Activated CD8-positive, alpha-beta memory T cell treated with anti-CD3 and anti-CD28 coated beads, Interleukin-2, amount 10 ng/mL, durations not matched to agents 7 days and 5 days (primary cell): ENCODE measurements around the gene ZNF670. TPM values are rescaled to one million over a fixed set of nuclear protein-coding genes. Genes with fewer than 3 reads are reported as not detected.
"Not testable (repeated sequence)": the region's sequence is repeated elsewhere in the genome, so short reads cannot be mapped to it uniquely, and the experiment has no call there.

ENCODE experiments used
- ATAC-seq: fragments of 150-1000 bp; cut with Tn5 transposase; one replicate; pipeline ENCODE4 v1.10.0; 2021; ENCODE audit warnings: moderate library complexity
- CTCF ChIA-PET: fragments of 350-600 bp; sonication (Branson Sonifier 250); formaldehyde crosslinking; loops from one replicate; lab custom pipeline; 2021; ENCODE audit warnings: antibody characterized with exemption; lab: Charles Lee
- DNase-seq: peaks from one replicate; pipeline ENCODE4 v3.0.0-alpha.2; 2020
- H3K27ac Mint-ChIP-seq: one replicate; pipeline ENCODE4 v1.8.0; 2021; ENCODE audit warnings: mild to moderate bottlenecking, mixed read lengths
- H3K27me3 Mint-ChIP-seq: one replicate; pipeline ENCODE4 v1.8.0; 2021; ENCODE audit warnings: mixed read lengths
- H3K36me3 Mint-ChIP-seq: one replicate; pipeline ENCODE4 v1.8.0; 2021; ENCODE audit warnings: mild to moderate bottlenecking, mixed read lengths
- H3K4me1 Mint-ChIP-seq: one replicate; pipeline ENCODE4 v1.8.0; 2021; ENCODE audit warnings: mixed read lengths
- H3K4me3 Mint-ChIP-seq: one replicate; pipeline ENCODE4 v1.8.0; 2021; ENCODE audit warnings: mild to moderate bottlenecking, moderate library complexity, mixed read lengths
- H3K9me3 Mint-ChIP-seq: one replicate; pipeline ENCODE4 v1.8.0; 2022; ENCODE audit warnings: low read depth, mixed read lengths
- total RNA-seq, 2 experiments: library from RNA; stranded (reverse); gene quantifications; one replicate each; pipeline ENCODE4 v1.2.3, GENCODE V29; 2021

The ZNF670 gene
- total RNA-seq, 2 experiments from 2014 or later: 1.0 to 1.3 TPM

GRCh38 chr1:247054992-247055415 is 23.6 kb downstream of the ZNF670 start:
- Mint-ChIP-seq H3K4me3 (no peak overlapping the region), H3K27me3 (no peaks in the 10 kb centered on the region), H3K36me3 (peaks cover 38% of the 10 kb centered on the region), H3K4me1 (peaks cover 9% of the 10 kb centered on the region), H3K9me3 (peaks cover 38% of the 10 kb centered on the region), H3K27ac (no peak overlapping the region)
- DNase-seq (no peak), ATAC-seq (no peak)
- CTCF ChIA-PET: no interaction called here

DNA sequence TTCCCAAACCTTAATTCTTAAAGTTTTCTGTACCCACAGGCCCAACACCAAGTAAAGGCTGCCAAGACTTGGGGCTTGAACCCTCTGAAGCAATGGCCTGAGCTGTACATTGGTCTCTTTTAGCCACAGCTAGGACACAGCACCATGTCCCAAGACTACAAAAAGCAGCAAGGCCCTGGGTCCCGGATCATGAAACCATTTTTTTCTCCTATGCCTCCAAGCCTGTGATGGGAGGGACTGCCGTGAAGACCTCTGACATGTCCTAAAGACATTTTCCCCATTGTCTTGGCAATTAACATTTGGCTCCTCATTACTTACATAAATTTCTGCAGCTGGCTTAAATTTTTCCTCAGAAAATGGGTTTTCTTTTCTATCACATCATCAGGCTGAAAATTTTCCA is 30.9 kb downstream of the ZNF670 start:
- H3K36me3 Mint-ChIP-seq: peaks cover 21% of the 10 kb centered on the region
- H3K9me3 Mint-ChIP-seq: peaks cover 38% of the 10 kb centered on the region
- H3K4me1 Mint-ChIP-seq: no peaks in the 10 kb centered on the region
- no peak for DNase-seq
- no peaks in the 10 kb centered on the region for H3K27me3 Mint-ChIP-seq
- no peak overlapping the region for H3K4me3 Mint-ChIP-seq
- CTCF ChIA-PET: no interaction called here
- no peak for ATAC-seq
- no peak overlapping the region for H3K27ac Mint-ChIP-seq

GRCh38 chr1:247047260-247047659 is 31.4 kb downstream of the ZNF670 start:
- Mint-ChIP-seq H3K4me3 (no peak overlapping the region), H3K4me1 (no peaks in the 10 kb centered on the region), H3K9me3 (peaks cover 36% of the 10 kb centered on the region), H3K27ac (no peak overlapping the region), H3K27me3 (no peaks in the 10 kb centered on the region), H3K36me3 (peaks cover 23% of the 10 kb centered on the region)
- no peak for DNase-seq
- no peak for ATAC-seq
- CTCF ChIA-PET: no interaction called here

GRCh38 chr1:247043406-247043805 is 35.2 kb downstream of the ZNF670 start:
- no peak overlapping the region for H3K27ac Mint-ChIP-seq
- CTCF ChIA-PET: no interaction called here
- H3K36me3 Mint-ChIP-seq: peaks cover 27% of the 10 kb centered on the region

GRCh38 chr1:247037511-247038320 is 40.9 kb downstream of the ZNF670 start:
- H3K9me3 Mint-ChIP-seq: peaks cover 43% of the 10 kb centered on the region
- CTCF ChIA-PET: no interaction called here
- no peak overlapping the region for H3K4me3 Mint-ChIP-seq
- no peaks in the 10 kb centered on the region for H3K27me3 Mint-ChIP-seq
- no peak for DNase-seq
- peaks cover 52% of the 10 kb centered on the region for H3K36me3 Mint-ChIP-seq
- ATAC-seq: no peak
- H3K4me1 Mint-ChIP-seq: no peaks in the 10 kb centered on the region
- no peak overlapping the region for H3K27ac Mint-ChIP-seq

More at GRCh38 chr1:247043406-247043805, 35.2 kb downstream of the ZNF670 start:
- DNase-seq (no peak), ATAC-seq (no peak)
- Mint-ChIP-seq H3K4me3 (no peak overlapping the region), H3K4me1 (no peaks in the 10 kb centered on the region), H3K9me3 (peaks cover 33% of the 10 kb centered on the region), H3K27me3 (no peaks in the 10 kb centered on the region)

DNA sequence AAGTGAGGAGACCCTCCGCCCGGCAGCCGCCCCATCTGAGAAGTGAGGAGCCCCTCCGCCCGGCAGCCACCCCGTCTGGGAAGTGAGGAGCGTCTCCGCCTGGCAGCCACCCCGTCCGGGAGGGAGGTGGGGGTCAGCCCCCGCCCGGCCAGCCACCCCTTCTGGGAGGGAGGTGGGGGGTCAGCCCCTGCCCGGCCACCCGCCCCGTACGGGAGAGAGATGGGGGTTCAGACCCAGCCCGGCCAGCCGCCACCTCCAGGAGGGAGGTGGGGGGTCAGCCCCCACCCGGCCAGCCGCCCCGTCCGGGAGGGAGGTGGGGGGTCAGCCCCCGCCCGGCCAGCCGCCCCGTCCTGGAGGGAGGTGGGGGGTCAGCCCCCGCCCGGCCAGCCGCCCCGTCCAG is 46.3 kb downstream of the ZNF670 start:
- H3K4me3 Mint-ChIP-seq, DNase-seq, CTCF ChIA-PET, H3K27me3 Mint-ChIP-seq, H3K4me1 Mint-ChIP-seq, ATAC-seq, H3K27ac Mint-ChIP-seq: not testable (repeated sequence)
- Mint-ChIP-seq H3K9me3 (peaks cover 31% of the 10 kb centered on the region), H3K36me3 (peaks cover 31% of the 10 kb centered on the region)

Other genes starting within 250 kb of the ZNF670 start
- gene AHCTF1, start 146.9 kb downstream of the ZNF670 start, total RNA-seq: 10 to 100 TPM; 30.4 to 37.1 TPM
- under 1 TPM; 0.23 to 0.82 TPM for gene ZNF695, start 70.8 kb downstream of the ZNF670 start, total RNA-seq
- gene ZNF669, start 25.5 kb upstream of the ZNF670 start, total RNA-seq: 1 to 10 TPM; 8.2 to 9.2 TPM
- gene ZNF124, start 93.2 kb upstream of the ZNF670 start, total RNA-seq: 10 to 100 TPM; 15.0 to 18.6 TPM
- gene VN1R5, start 177.3 kb upstream of the ZNF670 start, total RNA-seq: not detected